H1 (cell line): ENCODE results near the gene DNAL4. TPM values are rescaled to one million over a fixed set of nuclear protein-coding genes. Genes with fewer than 3 reads are reported as not detected.

Experiments
- CTCF ChIA-PET: fragments of 300-600 bp; sonication (Branson Sonifier 250); formaldehyde crosslinking; loops from one replicate; lab custom pipeline; 2021; ENCODE audit not compliant: partially characterized antibody; lab: Charles Lee
- POLR2A ChIA-PET: fragments of 300-600 bp; sonication (Branson Sonifier 250); formaldehyde crosslinking; loops from one replicate; lab custom pipeline; 2021; ENCODE audit warnings: inconsistent platforms; ENCODE audit not compliant: partially characterized antibody; lab: Charles Lee
- DNase-seq, 2 experiments: peaks; one replicate each; pipeline versions ENCODE4 v3.0.0 to v3.0.0-alpha.2; 2010 to 2022; ENCODE audit warnings: low spot score in 2 of 2, low read depth in 1 of 2, mixed read lengths in 1 of 2
- FAIRE-seq: peaks from 2 replicates; lab custom pipeline; 2011; peaks lifted over from hg19 to GRCh38; lab: Jason Lieb, UNC
- H2AFZ ChIP-seq: 2 replicates; pipeline ENCODE4 v1.8.1; 2012; ENCODE audit warnings: low read length, inconsistent platforms
- H2AK5ac ChIP-seq: 2 replicates; pipeline ENCODE4 v1.6.1; 2013; ENCODE audit warnings: low read depth, low read length
- H2BK120ac ChIP-seq: replicated peaks from 2 replicates; pipeline ENCODE3; 2013; ENCODE audit warnings: low read depth, low read length, inconsistent platforms
- H2BK12ac ChIP-seq: 2 replicates; pipeline ENCODE4 v1.6.1; 2013; ENCODE audit warnings: low read depth, low read length
- H2BK15ac ChIP-seq: 2 replicates; pipeline ENCODE4 v1.6.1; 2013; ENCODE audit warnings: low read length
- H2BK20ac ChIP-seq: 2 replicates; pipeline ENCODE4 v1.6.1; 2013; ENCODE audit warnings: low read length
- H2BK5ac ChIP-seq: 2 replicates; pipeline ENCODE4 v1.6.1; 2013; ENCODE audit warnings: low read depth, low read length
- H3K14ac ChIP-seq: 2 replicates; pipeline ENCODE4 v1.6.1; 2013; ENCODE audit warnings: inconsistent platforms; ENCODE audit not compliant: insufficient read length
- H3K18ac ChIP-seq: 2 replicates; pipeline ENCODE4 v1.6.1; 2013; ENCODE audit warnings: low read length; ENCODE audit errors: extremely low read depth
- H3K23ac ChIP-seq: 2 replicates; pipeline ENCODE4 v1.6.1; 2013; ENCODE audit warnings: inconsistent platforms; ENCODE audit not compliant: insufficient read length
- H3K23me2 ChIP-seq: 2 replicates; pipeline ENCODE4 v1.6.1; 2013; ENCODE audit warnings: low read depth, low read length
- H3K27ac ChIP-seq: 2 replicates; pipeline ENCODE4 v1.6.1; 2011; ENCODE audit warnings: low read depth, low read length, inconsistent platforms
- H3K27me3 ChIP-seq, 4 experiments: replicated peaks in 1 of 4; 1 replicate in 1 of 4; 2 replicates in 3 of 4; pipeline versions ENCODE4 v1.6.1 to v1.8.1; 2011 to 2013; ENCODE audit warnings: low read length in 3 of 4, mild to moderate bottlenecking in 3 of 4, inconsistent platforms in 2 of 4, mixed read lengths in 2 of 4, moderate library complexity in 1 of 4; ENCODE audit not compliant: control insufficient read depth in 3 of 4, insufficient read depth in 3 of 4; ENCODE audit errors: extremely low read depth in 1 of 4
- H3K36me3 ChIP-seq, 4 experiments: 2 replicates each; pipeline versions ENCODE4 v1.6.1 to v1.8.1; 2011 to 2013; ENCODE audit warnings: mild to moderate bottlenecking in 4 of 4, low read length in 3 of 4, moderate library complexity in 2 of 4, control low read depth in 1 of 4, inconsistent platforms in 1 of 4; ENCODE audit not compliant: insufficient read depth in 4 of 4, control insufficient read depth in 2 of 4
- H3K4ac ChIP-seq: replicated peaks from 2 replicates; pipeline ENCODE3; 2013; ENCODE audit warnings: low read length, low read depth, mixed read lengths, inconsistent platforms; ENCODE audit not compliant: insufficient read length
- H3K4me1 ChIP-seq, 4 experiments: replicated peaks in 1 of 4; 1 replicate in 1 of 4; 2 replicates in 3 of 4; pipeline versions ENCODE4 v1.6.1 to v1.8.1; 2011 to 2013; ENCODE audit warnings: low read length in 3 of 4, inconsistent platforms in 2 of 4, mixed read lengths in 1 of 4; ENCODE audit not compliant: insufficient read depth in 4 of 4, control insufficient read depth in 3 of 4
- H3K4me2 ChIP-seq, 2 experiments: 2 replicates each; pipeline versions ENCODE4 v1.6.1 to v1.8.1; 2011 to 2013; ENCODE audit warnings: low read depth in 2 of 2, low read length in 2 of 2, control low read depth in 1 of 2, inconsistent platforms in 1 of 2, mild to moderate bottlenecking in 1 of 2; ENCODE audit not compliant: insufficient read depth in 1 of 2
- H3K4me3 ChIP-seq, 4 experiments: fragments of 200-600, 300-600 bp in 1 of 4; sonication (generic), shearing (Covaris generic), sonication (Bioruptor Twin) in 1 of 4; 2 replicates each; pipeline versions ENCODE4 v1.5.1 to v1.8.1; 2011 to 2016; ENCODE audit warnings: low read length in 4 of 4, low read depth in 3 of 4, control low read depth in 2 of 4, inconsistent platforms in 2 of 4, mild to moderate bottlenecking in 2 of 4, mixed read lengths in 1 of 4, moderate library complexity in 1 of 4; ENCODE audit not compliant: insufficient read depth in 2 of 4; ENCODE audit errors: extremely low read depth in 1 of 4
- H3K56ac ChIP-seq: replicated peaks from 2 replicates; pipeline ENCODE3; 2013; ENCODE audit warnings: low read depth, mild to moderate bottlenecking, mixed read lengths, low read length, inconsistent platforms; ENCODE audit not compliant: insufficient read length
- H3K79me1 ChIP-seq: 2 replicates; pipeline ENCODE4 v1.6.1; 2013; ENCODE audit warnings: low read depth, low read length, control low read depth
- H3K79me2 ChIP-seq, 2 experiments: 2 replicates each; pipeline versions ENCODE4 v1.6.1 to v1.8.1; 2012 to 2013; ENCODE audit warnings: low read length in 2 of 2, mild to moderate bottlenecking in 2 of 2, inconsistent platforms in 1 of 2; ENCODE audit not compliant: insufficient read depth in 2 of 2, control insufficient read depth in 1 of 2
- H3K9ac ChIP-seq, 4 experiments: replicated peaks in 1 of 4; 1 replicate in 1 of 4; 2 replicates in 3 of 4; pipeline versions ENCODE4 v1.6.1 to v1.8.1; 2011 to 2013; ENCODE audit warnings: low read depth in 3 of 4, low read length in 3 of 4, control low read depth in 2 of 4, mild to moderate bottlenecking in 2 of 4, moderate library complexity in 2 of 4, inconsistent platforms in 1 of 4; ENCODE audit errors: extremely low read depth in 1 of 4
- H3K9me3 ChIP-seq, 2 experiments: 2 replicates each; pipeline versions ENCODE4 v1.6.1 to v1.8.1; 2012 to 2013; ENCODE audit warnings: mild to moderate bottlenecking in 2 of 2, moderate library complexity in 2 of 2, control low read depth in 1 of 2, inconsistent platforms in 1 of 2, low read depth in 1 of 2, low read length in 1 of 2, mixed read lengths in 1 of 2; ENCODE audit not compliant: insufficient read depth in 2 of 2
- H4K20me1 ChIP-seq, 2 experiments: replicated peaks in 1 of 2; 2 replicates each; pipeline versions ENCODE3 to v1.8.1; 2011 to 2013; ENCODE audit warnings: inconsistent platforms in 2 of 2, low read length in 2 of 2, mild to moderate bottlenecking in 1 of 2; ENCODE audit not compliant: insufficient read depth in 2 of 2, control insufficient read depth in 1 of 2
- H4K5ac ChIP-seq: 2 replicates; pipeline ENCODE4 v1.6.1; 2013; ENCODE audit warnings: low read length, low read depth, mixed read lengths, inconsistent platforms; ENCODE audit not compliant: insufficient read length
- H4K8ac ChIP-seq: 2 replicates; pipeline ENCODE4 v1.8.0; 2013; ENCODE audit warnings: mild to moderate bottlenecking, moderate library complexity, low read length, inconsistent platforms; ENCODE audit not compliant: insufficient read depth; ENCODE audit errors: extremely low read depth
- H4K91ac ChIP-seq: replicated peaks from 2 replicates; pipeline ENCODE3; 2013; ENCODE audit warnings: low read length, mixed read lengths, inconsistent platforms; ENCODE audit not compliant: insufficient read length
- ATF3 ChIP-seq: IDR thresholded peaks from 2 replicates; pipeline ENCODE4 v1.6.1; 2011; ENCODE audit warnings: low read depth, mild to moderate bottlenecking, low read length; ENCODE audit not compliant: insufficient read depth
- BCL11A ChIP-seq, 2 experiments: IDR thresholded peaks; one replicate each; pipeline ENCODE4 v1.6.1; 2011; ENCODE audit warnings: low read depth in 2 of 2, low read length in 2 of 2, mild to moderate bottlenecking in 2 of 2
- BRCA1 ChIP-seq: IDR thresholded peaks from 2 replicates; pipeline ENCODE4 v1.6.1; 2012; ENCODE audit warnings: low read depth, low read length, improper control_type of control experiment
- CHD1 ChIP-seq: IDR thresholded peaks from 2 replicates; pipeline ENCODE4 v1.6.1; 2012; ENCODE audit warnings: low read depth, low read length, improper control_type of control experiment
- FOSL1 ChIP-seq: IDR thresholded peaks from 2 replicates; pipeline ENCODE4 v1.6.1; 2011; ENCODE audit warnings: mild to moderate bottlenecking, low read depth, low read length, moderate library complexity; ENCODE audit not compliant: insufficient read depth
- HDAC6 ChIP-seq: IDR thresholded peaks from one replicate; pipeline ENCODE4 v1.7.1; 2012; ENCODE audit warnings: low read depth, mild to moderate bottlenecking, inconsistent platforms, low read length, moderate library complexity
- MAFK ChIP-seq: IDR thresholded peaks from 2 replicates; pipeline ENCODE4 v1.6.1; 2012; ENCODE audit warnings: low read depth, mild to moderate bottlenecking, improper control_type of control experiment, low read length
- NANOG ChIP-seq: IDR thresholded peaks from 2 replicates; pipeline ENCODE4 v1.6.1; 2011; ENCODE audit warnings: low read length, low read depth, mild to moderate bottlenecking, inconsistent platforms; ENCODE audit not compliant: insufficient read depth, poor library complexity, severe bottlenecking
- NRF1 ChIP-seq: IDR thresholded peaks from 2 replicates; pipeline ENCODE4 v1.6.1; 2011; ENCODE audit warnings: mild to moderate bottlenecking, low read depth, low read length, improper control_type of control experiment
- RBBP5 ChIP-seq: IDR thresholded peaks from 2 replicates; pipeline ENCODE4 v1.7.1; 2012; ENCODE audit warnings: low read depth, mild to moderate bottlenecking, inconsistent platforms, low read length, moderate library complexity, borderline replicate concordance
- RNF2 ChIP-seq: fragments of 200-900, 300-1000 bp; sonication (generic); IDR thresholded peaks from 2 replicates; pipeline ENCODE4 v1.7.1; 2016; ENCODE audit warnings: borderline replicate concordance, low read depth, mild to moderate bottlenecking, antibody characterized with exemption, low read length; ENCODE audit not compliant: poor library complexity, severe bottlenecking; ENCODE audit errors: missing control alignments
- SP4 ChIP-seq: IDR thresholded peaks from 2 replicates; pipeline ENCODE4 v1.6.1; 2012; ENCODE audit warnings: low read length, inconsistent platforms
- SRF ChIP-seq: IDR thresholded peaks from 2 replicates; pipeline ENCODE4 v1.6.1; 2011; ENCODE audit warnings: mild to moderate bottlenecking, low read depth, low read length, moderate library complexity
- WGBS, 2 experiments: shearing (Covaris generic) in 1 of 2; methylation state at CpG; one replicate each; pipeline versions ENCODE4 v1.1.6 to v1.1.7; 2013 to 2015; ENCODE audit warnings: low lambda C conversion rate in 2 of 2, mixed read lengths in 2 of 2, inconsistent platforms in 1 of 2, low coverage in 1 of 2, missing lambda C conversion rate in 1 of 2; ENCODE audit not compliant: insufficient replicate concordance in 2 of 2, insufficient coverage in 1 of 2, insufficient read length in 1 of 2; ENCODE audit errors: extremely low coverage in 1 of 2, missing lambda C conversion rate in 1 of 2; 5-methylcytosine and 5-hydroxymethylcytosine counted together
- polyA plus RNA-seq, 7 experiments: library from polyadenylated mRNA; depleted of rRNA in 3 of 7; stranded (reverse) in 5 of 7; unstranded in 2 of 7; fragments of >200 nt in 5 of 7; fragments of 200-250 nt in 2 of 7; gene quantifications; 1 replicate in 5 of 7; 2 replicates in 1 of 7; 4 replicates in 1 of 7; pipeline versions ENCODE4 v1.2.1 to v1.2.3, GENCODE V29; 2011 to 2013; ENCODE audit warnings: missing spikeins in 2 of 7, mixed read lengths in 2 of 7
- total RNA-seq: library from RNA; stranded (reverse); fragmentation: NEBNext Ultra II Directional; extraction: Animal tissue kit (Norgen Biotek cat#: 25700); gene quantifications from 2 replicates; pipeline ENCODE4 v1.2.1, GENCODE V29; 2021

DNAL4 gene
- total and polyA plus RNA-seq, 2 of the 8 experiments (the other 6 are each of a cell fraction or from before 2014, with no cell fraction given), result 8.8 to 14.0 TPM

GRCh38 chr22:38834991-38835390 is 41.0 kb upstream of the DNAL4 start:
- Histone ChIP-seq H3K27me3 (peaks cover 0 to under 1% (median 0%) of the 10 kb centered on the region in 4 experiments; a peak in 1 of 7 replicates), H2BK120ac (no peak overlapping the region), H3K9ac (no peak overlapping the region), H3K36me3 (no peaks in the 10 kb centered on the region), H2BK20ac (no peak overlapping the region), H3K56ac (no peak overlapping the region), H2AK5ac (0 out of 2 replicates have a peak overlapping the region, but pooled peaks have one; percentile 4), H4K5ac (no peak overlapping the region), H3K23me2 (peaks cover 1% of the 10 kb centered on the region; the same call in 1 of the 2 replicates), H2BK12ac (no peak overlapping the region; the same call in 1 of the 2 replicates), H3K14ac (no peak overlapping the region), H3K18ac (no peak overlapping the region), H3K9me3 (no peaks in the 10 kb centered on the region), H3K4me1 (peaks cover 0 to 6% (median 3%) of the 10 kb centered on the region in 4 experiments; a peak in 5 of 7 replicates), H2AFZ (no peak overlapping the region), H3K79me2 (no peaks in the 10 kb centered on the region), H3K4me2 (no peak overlapping the region), H2BK15ac (no peak overlapping the region), H3K27ac (no peak overlapping the region), H3K79me1 (no peaks in the 10 kb centered on the region), H4K20me1 (peaks cover 0 to 3% of the 10 kb centered on the region in 2 experiments), H4K91ac (no peak overlapping the region), H3K4ac (no peak overlapping the region), H3K23ac (no peak overlapping the region), H3K4me3 (no peak overlapping the region), H4K8ac (no peak overlapping the region), H2BK5ac (no peak overlapping the region)
- CTCF ChIA-PET, result interaction anchor here (0.5 to 5.6 kb wide), 11 partner anchors 8 to 92 kb away, joined by 3 to 53 read pairs (median 4); partner anchors contain the start of gene NPTXR
- DNase-seq (no peak), FAIRE-seq (no peak)
- POLR2A ChIA-PET, result interaction anchor here (1.7 kb wide), 1 partner anchor 9 kb away, joined by 4 read pairs; the partner anchor contains the start of gene NPTXR
- WGBS, 2 experiments, result 97% methylated on average over 5 of the region's 5 CpGs; no CpG with 5 or more reads in 1 of the 2 experiments
- TF ChIP-seq ATF3 (no peak), RNF2 (no peak), NRF1 (no peak), HDAC6 (no peak), BRCA1 (no peak), FOSL1 (no peak), CHD1 (no peak), MAFK (no peak), SRF (no peak), SP4 (no peak), BCL11A (IDR thresholded peaks at IDR 0.05; ENCODE audit: low read depth in 2 of 2, low read length in 2 of 2) (no peak), RBBP5 (no peak), NANOG (no peak)
